IMR-90 (cell line): Measurements from ENCODE around the gene ACSL3.

Source experiments
- BHLHE40 ChIP-seq: fragments of 150-350 bp; IDR thresholded peaks from 2 replicates; pipeline ENCODE4 v1.6.1; 2016; ENCODE audit warnings: mild to moderate bottlenecking, low read depth, low read length
- CEBPB ChIP-seq: IDR thresholded peaks from 2 replicates; pipeline ENCODE4 v1.6.1; 2012; ENCODE audit warnings: low read depth, low read length, improper control_type of control experiment
- CHD1 ChIP-seq: IDR thresholded peaks from 2 replicates; pipeline ENCODE4 v1.6.1; 2012; ENCODE audit warnings: low read depth, low read length, improper control_type of control experiment
- CTCF ChIP-seq: conservative IDR thresholded peaks from 2 replicates; pipeline ENCODE4 v1.5.1; 2012; ENCODE audit warnings: mild to moderate bottlenecking, low read depth, low read length, improper control_type of control experiment
- FOS ChIP-seq: fragments of 150-350 bp; IDR thresholded peaks from 2 replicates; pipeline ENCODE4 v1.6.1; 2016; ENCODE audit warnings: low read depth, low read length
- MAFK ChIP-seq: IDR thresholded peaks from 2 replicates; pipeline ENCODE4 v1.6.1; 2012; ENCODE audit warnings: low read depth, low read length, improper control_type of control experiment
- MXI1 ChIP-seq: IDR thresholded peaks from 2 replicates; pipeline ENCODE4 v1.6.1; 2012; ENCODE audit warnings: low read depth, mild to moderate bottlenecking, low read length, moderate library complexity, borderline replicate concordance
- POLR2A ChIP-seq: IDR thresholded peaks from 2 replicates; pipeline ENCODE4 v1.6.1; 2012; ENCODE audit warnings: mild to moderate bottlenecking, low read depth, low read length
- RAD21 ChIP-seq: IDR thresholded peaks from 2 replicates; pipeline ENCODE4 v1.6.1; 2012; ENCODE audit warnings: low read length, improper control_type of control experiment
- RCOR1 ChIP-seq: IDR thresholded peaks from 2 replicates; pipeline ENCODE4 v1.6.1; 2012; ENCODE audit warnings: mild to moderate bottlenecking, low read length, improper control_type of control experiment; ENCODE audit not compliant: insufficient replicate concordance
- RFX5 ChIP-seq: IDR thresholded peaks from 2 replicates; pipeline ENCODE4 v1.8.0; 2012; ENCODE audit warnings: low read depth, mild to moderate bottlenecking, low read length, moderate library complexity
- SMC3 ChIP-seq: fragments of 150-350 bp; IDR thresholded peaks from 2 replicates; pipeline ENCODE4 v1.6.1; 2016; ENCODE audit warnings: low read depth, mild to moderate bottlenecking, antibody characterized with exemption, low read length, moderate library complexity
- TF ChIP-seq, protein P1 (sequence below): fragments of 150-350 bp; IDR thresholded peaks from 2 replicates; pipeline ENCODE4 v1.6.1; 2017; ENCODE audit warnings: mild to moderate bottlenecking, antibody characterized with exemption, low read length, low read depth
- TF ChIP-seq, protein P2 (sequence below): fragments of 150-350 bp; IDR thresholded peaks from 2 replicates; pipeline ENCODE4 v1.6.1; 2016; ENCODE audit warnings: low read depth, mild to moderate bottlenecking, low read length, moderate library complexity, borderline replicate concordance

- no peak for TF ChIP-seq RCOR1
- TF ChIP-seq CTCF: no peak
- TF ChIP-seq MXI1: no peak
- TF ChIP-seq BHLHE40: no peak
- no peak for TF ChIP-seq RFX5
- TF ChIP-seq, protein P1, sequence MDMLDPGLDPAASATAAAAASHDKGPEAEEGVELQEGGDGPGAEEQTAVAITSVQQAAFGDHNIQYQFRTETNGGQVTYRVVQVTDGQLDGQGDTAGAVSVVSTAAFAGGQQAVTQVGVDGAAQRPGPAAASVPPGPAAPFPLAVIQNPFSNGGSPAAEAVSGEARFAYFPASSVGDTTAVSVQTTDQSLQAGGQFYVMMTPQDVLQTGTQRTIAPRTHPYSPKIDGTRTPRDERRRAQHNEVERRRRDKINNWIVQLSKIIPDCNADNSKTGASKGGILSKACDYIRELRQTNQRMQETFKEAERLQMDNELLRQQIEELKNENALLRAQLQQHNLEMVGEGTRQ: no peak
- no peak for TF ChIP-seq POLR2A
- TF ChIP-seq RAD21: no peak
- TF ChIP-seq MAFK: no peak
- no peak for TF ChIP-seq CEBPB
- TF ChIP-seq, protein P2, sequence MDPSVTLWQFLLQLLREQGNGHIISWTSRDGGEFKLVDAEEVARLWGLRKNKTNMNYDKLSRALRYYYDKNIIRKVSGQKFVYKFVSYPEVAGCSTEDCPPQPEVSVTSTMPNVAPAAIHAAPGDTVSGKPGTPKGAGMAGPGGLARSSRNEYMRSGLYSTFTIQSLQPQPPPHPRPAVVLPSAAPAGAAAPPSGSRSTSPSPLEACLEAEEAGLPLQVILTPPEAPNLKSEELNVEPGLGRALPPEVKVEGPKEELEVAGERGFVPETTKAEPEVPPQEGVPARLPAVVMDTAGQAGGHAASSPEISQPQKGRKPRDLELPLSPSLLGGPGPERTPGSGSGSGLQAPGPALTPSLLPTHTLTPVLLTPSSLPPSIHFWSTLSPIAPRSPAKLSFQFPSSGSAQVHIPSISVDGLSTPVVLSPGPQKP: no peak
- no peak for TF ChIP-seq CHD1
- TF ChIP-seq FOS: no peak
- TF ChIP-seq SMC3: no peak
Measured at GRCh38 chr2:222989431-222989830, 128.6 kb downstream of the ACSL3 start.
